Measurements from ENCODE around the gene NR4A1.

- TF ChIP-seq EP300 (IDR thresholded peaks at IDR 0.05; ENCODE audit: borderline replicate concordance) (no peak), MAX (IDR thresholded peaks at IDR 0.05) (no peak), FOXM1 (IDR thresholded peaks at IDR 0.05; ENCODE audit: borderline replicate concordance, low read depth) (no peak), TAF1 (IDR thresholded peaks at IDR 0.05; ENCODE audit: low read depth) (no peak), USF1 (IDR thresholded peaks at IDR 0.05) (no peak), EGR1 (IDR thresholded peaks at IDR 0.05) (no peak)
These were observed 39.0 kb downstream of the NR4A1 start for GRCh38 chr12:52090291-52090690.
